ENCODE data around the gene FAU. TPM values are rescaled to one million over a fixed set of nuclear protein-coding genes. Genes with fewer than 3 reads are reported as not detected.

The FAU gene
- total RNA-seq (2016; rRNA removed; fragmentation: Illumina TruSeq; extraction: Trizol) (869 and 1,024 TPM in 2 replicates), polyA plus RNA-seq (2011; rRNA removed) (374 and 392 TPM in 2 replicates), polyA minus RNA-seq (2011; rRNA and poly(A)+ RNA removed; ENCODE audit: low replicate concordance) (284 and 286 TPM in 2 replicates), Bru-seq, nascent RNA (percentile 97 among the genes with signal in this experiment), BruChase-seq, experiment 1, labeled RNA remaining after a 6-hour chase (percentile 99 among the genes with signal in this experiment), BruChase-seq, experiment 2, labeled RNA remaining after a 2-hour chase (percentile 97 among the genes with signal in this experiment)
- 647 and 670 TPM in 2 replicates for total RNA-seq (2016; cell fraction: cytosol; rRNA removed; fragmentation: Illumina TruSeq; extraction: Trizol; ENCODE audit: low read depth)
- 906 and 1,117 TPM in 2 replicates for total RNA-seq (2016; cell fraction: insoluble cytoplasmic fraction; rRNA removed; fragmentation: Illumina TruSeq; extraction: Trizol)
- 759 and 784 TPM in 2 replicates for total RNA-seq (2016; cell fraction: membrane; rRNA removed; fragmentation: Illumina TruSeq; extraction: Trizol)
- 357 and 372 TPM in 2 replicates for total RNA-seq (2016; cell fraction: nucleus; rRNA removed; fragmentation: Illumina TruSeq; extraction: Trizol)
- polyA plus RNA-seq (2011; cell fraction: cytosol; rRNA removed): 479 and 733 TPM in 2 replicates
- 228 and 230 TPM in 2 replicates for polyA plus RNA-seq (2011; cell fraction: nucleus; rRNA removed)
- 713 and 760 TPM in 2 replicates for polyA plus RNA-seq (2012)
- 645 and 677 TPM in 2 replicates for polyA plus RNA-seq (2016; cell fraction: cytosol; fragmentation: Illumina TruSeq; extraction: Trizol; ENCODE audit: low read depth)
- 876 and 937 TPM in 2 replicates for polyA plus RNA-seq (2016; cell fraction: insoluble cytoplasmic fraction; fragmentation: Illumina TruSeq; extraction: Trizol; ENCODE audit: low read depth)
- polyA plus RNA-seq (2016; cell fraction: membrane; fragmentation: Illumina TruSeq; extraction: Trizol; ENCODE audit: low read depth): 684 and 723 TPM in 2 replicates
- polyA plus RNA-seq (2016; cell fraction: nucleus; fragmentation: Illumina TruSeq; extraction: Trizol; ENCODE audit: insufficient read depth, low read depth): 488 and 523 TPM in 2 replicates
- polyA minus RNA-seq (2011; cell fraction: cytosol; rRNA and poly(A)+ RNA removed): 148 and 154 TPM in 2 replicates
- polyA minus RNA-seq (2011; cell fraction: nucleus; rRNA and poly(A)+ RNA removed): 68.0 and 81.7 TPM in 2 replicates
- long read RNA-seq, experiment 1, transcript FAU-207 (5 exons, 847 nt): major isoform, 1,003 of 1,058 reads
- long read RNA-seq, experiment 1, transcript FAU-209 (4 exons, 697 nt): minor isoform, 36 of 1,058 reads
- long read RNA-seq, experiment 1, partial matches to known transcripts: 7 of 1,058 reads
- long read RNA-seq, experiment 1, other reads (novel, unspliced or antisense): 11 of 1,058 reads
- long read RNA-seq, experiment 2, transcript FAU-209 (4 exons, 697 nt): minor isoform, 239 of 1,396 reads
- long read RNA-seq, experiment 2, transcript FAU-207 (5 exons, 847 nt): major isoform, 1,004 of 1,396 reads
- long read RNA-seq, experiment 2, partial matches to known transcripts: 18 of 1,396 reads
- long read RNA-seq, experiment 2, other reads (novel, unspliced or antisense): 129 of 1,396 reads

DNA sequence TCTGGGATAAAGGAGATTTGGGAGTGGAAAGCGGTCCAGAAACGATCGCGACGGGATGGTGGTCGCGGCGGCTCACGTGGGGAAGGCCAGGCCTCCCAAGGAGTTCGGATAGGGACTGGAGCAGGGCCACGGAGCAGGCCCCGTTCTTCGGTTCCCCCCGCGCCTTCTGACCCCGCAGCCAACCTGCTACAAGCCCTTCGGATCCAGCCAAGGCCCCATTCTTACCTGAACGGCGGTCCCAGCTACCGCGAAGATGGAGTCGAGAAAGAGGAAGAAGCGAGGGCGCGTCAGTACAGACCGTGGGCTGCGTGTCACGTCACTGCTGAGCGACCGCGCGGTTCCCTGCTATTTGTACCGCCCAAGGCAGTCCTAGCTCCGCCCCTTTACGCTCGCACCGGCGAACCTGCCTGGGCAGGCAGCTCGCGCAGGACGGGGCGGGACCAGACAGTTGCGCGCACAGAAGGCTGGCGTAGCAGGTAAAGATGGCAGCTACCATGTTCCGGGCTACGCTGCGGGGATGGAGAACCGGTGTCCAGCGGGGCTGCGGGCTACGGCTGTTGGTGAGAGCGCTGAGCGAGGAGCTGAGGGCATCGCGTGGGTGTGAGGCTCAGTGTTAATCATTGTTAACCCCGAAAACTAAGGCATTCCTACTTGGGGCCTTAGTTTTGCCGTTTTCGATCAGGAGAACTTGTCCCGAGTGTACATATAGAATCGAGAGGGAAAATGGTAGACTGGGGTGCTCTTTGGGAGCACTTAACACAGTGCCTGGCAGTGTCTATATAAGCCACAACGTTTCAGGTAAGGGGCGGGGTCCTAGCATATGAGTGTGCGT lies at the start of gene FAU, which contains the start of gene MRPL49:
FAU (minus strand) TSS at position 270 of the 832 bp plus-strand sequence. CDS start 321 bp downstream, outside the sequence.
MRPL49 (plus strand) TSS at position 457 of the 832 bp plus-strand sequence; CDS start at position 483, 26 bp downstream.
- H4K20me1 ChIP-seq (ENCODE audit: insufficient read depth, low read length): no peaks in the 10 kb centered on the region
- peak within 1 kb of the TSS; percentile 95 for H3K9ac ChIP-seq (ENCODE audit: insufficient read depth, low read depth, low read length)
- ATAC-seq: peak; percentile 83
- H3K27ac ChIP-seq (ENCODE audit: extremely low read length, insufficient read depth, low read length): peak within 1 kb of the TSS; percentile 76
- POLR2A ChIA-PET: interaction anchor here (0.5 to 4.9 kb wide), 36 partner anchors 9 to 530 kb away, joined by 3 to 105 read pairs (median 4); partner anchors contain the start of genes ARL2, BATF2, CAPN1 and DPF2
- CTCF ChIA-PET (ENCODE audit: low intra/inter-chr PET ratio, low total read pairs): no interaction called here
- peak within 1 kb of the TSS; percentile 79 to 91 (median 81) for H3K4me3 ChIP-seq (replicated peaks in 1 of 3; ENCODE audit: insufficient read depth in 1 of 3, low read depth in 2 of 3, low read length in 3 of 3)
- peaks cover 20 to 50% of the 10 kb centered on the region in 2 experiments for H3K36me3 ChIP-seq (replicated peaks in 1 of 2; ENCODE audit: control insufficient read depth in 1 of 2, insufficient read depth in 2 of 2, low read length in 2 of 2)
- no peaks in the 10 kb centered on the region; a peak in 1 of 5 replicates for H3K27me3 ChIP-seq (ENCODE audit: control insufficient read depth in 1 of 2, insufficient read depth in 2 of 2, low read length in 2 of 2)
- TSS peak; percentile 78 for BruUV-seq (replicated peaks)
- peaks cover 44% of the 10 kb centered on the region for H3K79me2 ChIP-seq (ENCODE audit: insufficient read depth, low read length)
- no peak within 1 kb of the TSS for H2AFZ ChIP-seq (ENCODE audit: low read length)
- H3K9me3 ChIP-seq (ENCODE audit: low read length): no peaks in the 10 kb centered on the region
- intact Hi-C loops (cut with micrococcal nuclease; ENCODE audit: unreplicated experiment): no loop called here
- FAIRE-seq: peak; percentile 80
- peak; percentile 93 for DNase-seq (ENCODE audit: low spot score)
- H3K4me1 ChIP-seq (ENCODE audit: insufficient read depth, low read length): peaks cover 37% of the 10 kb centered on the region
- in situ Hi-C loops (cut with HindIII; ENCODE audit: extremely low pct_ligation_motif_present, low pct_unique_long_range_greater_than_20kb): no loop called here
- WGBS (ENCODE audit: low lambda C conversion rate): 2% methylated on average over 55 of the region's 64 CpGs
- peak within 1 kb of the TSS; percentile 96 for H3K4me2 ChIP-seq (ENCODE audit: low read depth, low read length)
- TF ChIP-seq FOXO4 (CRISPR knock-in tag; conservative IDR thresholded peaks at IDR 0.05): 0 out of 2 replicates have a peak, but pooled peaks have one; percentile 19
- TF ChIP-seq HES4 (CRISPR knock-in tag; IDR thresholded peaks at IDR 0.05; ENCODE audit: borderline replicate concordance): no peak; the same call in 1 of the 2 replicates
- peak; percentile 54; the same call in 1 of the 2 replicates for TF ChIP-seq ZNF547 (CRISPR knock-in tag; IDR thresholded peaks at IDR 0.05)
- TF ChIP-seq RARG (CRISPR knock-in tag; IDR thresholded peaks at IDR 0.05; ENCODE audit: low read depth): peak; percentile 77; the same call in 1 of the 2 replicates
- no peak for TF ChIP-seq TOPORS (CRISPR knock-in tag; IDR thresholded peaks at IDR 0.05)
- no peak for TF ChIP-seq ZNF367 (CRISPR knock-in tag; IDR thresholded peaks at IDR 0.05; ENCODE audit: borderline replicate concordance)
- TF ChIP-seq ZNF331 (CRISPR knock-in tag; IDR thresholded peaks at IDR 0.05): peak; percentile 53
- TF ChIP-seq IRX3 (CRISPR knock-in tag; IDR thresholded peaks at IDR 0.05; ENCODE audit: borderline replicate concordance, low read depth): no peak
- peak; percentile 91; the same call in 1 of the 2 replicates for TF ChIP-seq ZNF451 (CRISPR knock-in tag; IDR thresholded peaks at IDR 0.05)
- TF ChIP-seq ARID2 (CRISPR knock-in tag; IDR thresholded peaks at IDR 0.05; ENCODE audit: borderline replicate concordance): no peak
- 0 out of 2 replicates have a peak, but pooled peaks have one; percentile 22 for TF ChIP-seq HMG20A (CRISPR knock-in tag; IDR thresholded peaks at IDR 0.05; ENCODE audit: borderline replicate concordance)
- TF ChIP-seq TBX3 (IDR thresholded peaks at IDR 0.05; ENCODE audit: borderline replicate concordance): no peak
- TF ChIP-seq SMAD1 (CRISPR knock-in tag; IDR thresholded peaks at IDR 0.05; ENCODE audit: borderline replicate concordance, low read depth): peak; percentile 87; the same call in 1 of the 2 replicates
- TF ChIP-seq FOXO1 (CRISPR knock-in tag; IDR thresholded peaks at IDR 0.05): no peak
- no peak for TF ChIP-seq NCOA1 (CRISPR knock-in tag; IDR thresholded peaks at IDR 0.05)
- TF ChIP-seq CBX2 (IDR thresholded peaks at IDR 0.05; ENCODE audit: low read depth, low read length): no peak
- no peak for TF ChIP-seq CBX2 (CRISPR knock-in tag; IDR thresholded peaks at IDR 0.05; ENCODE audit: low read depth)

Measured in HepG2 (cell line).